ENCODE measurements around the gene CEP57L1.
"Not testable (repeated sequence)": the region's sequence is repeated elsewhere in the genome, so short reads cannot be mapped to it uniquely, and the experiment has no call there.

The CEP57L1 gene

DNA sequence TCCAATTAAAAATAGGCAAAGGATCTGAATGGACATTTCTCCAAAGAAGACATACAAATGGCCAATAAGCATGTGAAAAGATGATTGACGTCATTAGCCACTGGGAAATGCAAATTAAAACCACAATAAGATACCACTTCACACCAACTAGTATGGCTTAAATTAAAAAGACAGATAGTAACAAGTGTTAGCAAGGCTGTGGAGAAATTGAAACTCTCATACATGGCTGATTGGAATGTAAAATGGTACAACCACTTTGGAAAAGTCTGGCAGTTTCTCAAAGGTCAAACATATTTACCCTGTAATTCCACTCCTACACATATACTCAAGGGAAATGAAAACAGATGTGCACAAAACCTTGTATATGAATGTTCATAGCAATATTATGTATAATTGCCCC, 83.6 kb downstream of the CEP57L1 start:
- Histone ChIP-seq H3K36me3 (ENCODE audit: control insufficient read depth, insufficient read depth, low read length, severe bottlenecking) (no peaks in the 10 kb centered on the region), H3K27me3 (replicated peaks; ENCODE audit: control insufficient read depth, insufficient read depth, low read length) (no peaks in the 10 kb centered on the region), H3K4me1 (ENCODE audit: control insufficient read depth, insufficient read depth, low read length) (peaks cover 28% of the 10 kb centered on the region), H3K9me3 (ENCODE audit: control insufficient read depth, low read length) (no peaks in the 10 kb centered on the region), H3K4me3 (ENCODE audit: low read length) (no peak overlapping the region), H3K9ac (ENCODE audit: low read length) (no peak overlapping the region)
- no peak for DNase-seq (ENCODE audit: low read depth)

DNA sequence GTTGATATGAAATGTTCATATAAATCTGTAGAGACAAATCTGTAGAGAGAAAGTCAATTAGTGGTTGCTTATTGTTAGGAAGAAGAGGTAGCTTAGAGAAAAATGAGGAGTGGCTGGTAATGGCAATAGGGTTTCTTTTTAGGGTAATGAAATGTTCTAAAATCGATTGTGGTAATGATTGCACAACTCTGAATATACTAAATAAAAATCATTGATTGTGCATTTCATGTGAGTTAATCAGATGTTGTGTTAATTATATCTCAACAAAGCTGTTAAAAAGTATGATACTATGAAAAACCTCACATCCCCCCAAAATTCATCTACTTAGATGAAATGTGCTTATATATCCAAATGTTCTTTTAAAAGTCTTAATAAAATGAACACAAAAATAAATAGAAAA, 84.2 kb downstream of the CEP57L1 start:
- H3K9me3 ChIP-seq (ENCODE audit: control insufficient read depth, low read length): no peaks in the 10 kb centered on the region

DNA sequence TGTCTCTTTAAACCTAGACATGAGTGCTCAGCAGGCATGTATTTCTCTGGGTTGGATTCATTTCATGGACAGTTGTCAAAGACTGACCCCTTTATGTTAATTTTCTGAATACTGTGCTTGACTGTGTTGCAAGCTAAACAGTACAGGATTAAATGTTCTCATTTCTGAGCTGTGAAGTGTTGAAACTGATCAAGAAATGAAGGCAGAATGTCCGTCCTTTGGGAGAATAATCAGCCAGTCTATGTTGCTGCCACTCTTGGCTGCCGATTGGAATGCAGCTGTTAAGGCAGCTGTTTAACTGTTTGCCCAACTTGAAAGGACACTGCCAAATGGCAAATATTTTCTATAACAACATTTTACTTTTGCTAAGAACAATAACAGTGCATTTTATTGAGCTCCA, 87.3 kb downstream of the CEP57L1 start:
- Histone ChIP-seq H3K36me3 (ENCODE audit: control insufficient read depth, insufficient read depth, low read length, severe bottlenecking) (no peaks in the 10 kb centered on the region), H3K4me1 (ENCODE audit: control insufficient read depth, insufficient read depth, low read length) (peaks cover 13% of the 10 kb centered on the region), H3K9ac (ENCODE audit: low read length) (peak overlapping the region; percentile 31), H3K9me3 (ENCODE audit: control insufficient read depth, low read length) (no peaks in the 10 kb centered on the region), H3K4me3 (ENCODE audit: low read length) (peak overlapping the region; percentile 50), H3K27me3 (replicated peaks; ENCODE audit: control insufficient read depth, insufficient read depth, low read length) (no peaks in the 10 kb centered on the region)
- peak; percentile 15 for DNase-seq (ENCODE audit: low read depth)

More for the DNA sequence above, 84.2 kb downstream of the CEP57L1 start:
- Histone ChIP-seq H3K9ac (ENCODE audit: low read length) (no peak overlapping the region), H3K4me3 (ENCODE audit: low read length) (no peak overlapping the region), H3K4me1 (ENCODE audit: control insufficient read depth, insufficient read depth, low read length) (peaks cover 22% of the 10 kb centered on the region), H3K36me3 (ENCODE audit: control insufficient read depth, insufficient read depth, low read length, severe bottlenecking) (no peaks in the 10 kb centered on the region), H3K27me3 (replicated peaks; ENCODE audit: control insufficient read depth, insufficient read depth, low read length) (no peaks in the 10 kb centered on the region)
- no peak for DNase-seq (ENCODE audit: low read depth)

DNA sequence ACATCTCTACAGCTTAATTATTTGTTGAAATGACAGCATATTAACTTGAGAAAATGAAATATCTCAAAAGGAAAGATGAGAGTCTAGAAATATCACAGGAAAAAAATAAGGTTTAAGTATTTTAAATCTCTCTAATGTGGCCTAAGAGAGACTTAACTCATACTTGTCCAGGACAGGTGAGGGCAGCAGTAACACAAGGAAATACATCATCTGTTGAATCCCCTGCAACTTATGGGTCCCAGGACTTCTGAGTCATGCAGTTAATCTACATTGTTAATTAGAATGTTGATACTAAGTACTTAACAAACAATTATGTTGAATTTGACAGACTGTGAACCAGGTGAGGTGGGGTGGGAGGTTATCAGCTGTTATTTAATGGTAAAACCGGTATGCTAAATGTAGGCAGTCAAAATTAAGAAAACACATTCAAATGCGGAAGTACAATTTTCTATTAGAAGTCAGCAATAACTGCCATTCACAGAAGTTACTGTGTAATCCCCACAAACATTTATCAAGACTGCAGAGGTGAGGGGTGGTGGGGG, 87.9 kb downstream of the CEP57L1 start:
- H3K9me3 ChIP-seq (ENCODE audit: control insufficient read depth, low read length): no peaks in the 10 kb centered on the region
- H3K36me3 ChIP-seq (ENCODE audit: control insufficient read depth, insufficient read depth, low read length, severe bottlenecking): no peaks in the 10 kb centered on the region
- H3K9ac ChIP-seq (ENCODE audit: low read length): no peak overlapping the region
- peaks cover 13% of the 10 kb centered on the region for H3K4me1 ChIP-seq (ENCODE audit: control insufficient read depth, insufficient read depth, low read length)
- no peak overlapping the region for H3K4me3 ChIP-seq (ENCODE audit: low read length)
- no peaks in the 10 kb centered on the region for H3K27me3 ChIP-seq (replicated peaks; ENCODE audit: control insufficient read depth, insufficient read depth, low read length)
- no peak for DNase-seq (ENCODE audit: low read depth)

DNA sequence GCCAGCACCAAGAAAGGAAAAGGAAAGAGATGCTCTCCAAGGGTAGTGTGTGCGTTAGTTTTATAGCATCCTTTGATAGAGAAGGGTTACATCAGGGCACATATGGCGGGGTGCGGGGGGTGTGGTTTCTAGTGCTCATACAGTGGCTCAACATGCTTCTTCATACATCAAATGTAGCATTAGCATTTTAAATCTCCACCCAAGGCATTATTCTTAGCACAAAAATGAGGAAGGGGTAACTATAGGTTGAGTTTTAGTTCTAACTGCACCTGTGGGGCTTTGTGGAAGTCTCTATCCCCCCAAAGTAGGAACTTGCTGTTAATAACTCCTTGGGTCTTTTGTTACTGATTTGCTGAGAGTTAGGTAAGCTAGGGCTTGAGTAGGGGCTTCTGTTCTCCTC, 89.3 kb downstream of the CEP57L1 start:
- no peak overlapping the region for H3K9ac ChIP-seq (ENCODE audit: low read length)
- DNase-seq (ENCODE audit: low read depth): no peak
- no peaks in the 10 kb centered on the region for H3K27me3 ChIP-seq (replicated peaks; ENCODE audit: control insufficient read depth, insufficient read depth, low read length)
- no peaks in the 10 kb centered on the region for H3K36me3 ChIP-seq (ENCODE audit: control insufficient read depth, insufficient read depth, low read length, severe bottlenecking)
- H3K4me1 ChIP-seq (ENCODE audit: control insufficient read depth, insufficient read depth, low read length): peaks cover 13% of the 10 kb centered on the region
- H3K9me3 ChIP-seq (ENCODE audit: control insufficient read depth, low read length): no peaks in the 10 kb centered on the region
- H3K4me3 ChIP-seq (ENCODE audit: low read length): no peak overlapping the region

DNA sequence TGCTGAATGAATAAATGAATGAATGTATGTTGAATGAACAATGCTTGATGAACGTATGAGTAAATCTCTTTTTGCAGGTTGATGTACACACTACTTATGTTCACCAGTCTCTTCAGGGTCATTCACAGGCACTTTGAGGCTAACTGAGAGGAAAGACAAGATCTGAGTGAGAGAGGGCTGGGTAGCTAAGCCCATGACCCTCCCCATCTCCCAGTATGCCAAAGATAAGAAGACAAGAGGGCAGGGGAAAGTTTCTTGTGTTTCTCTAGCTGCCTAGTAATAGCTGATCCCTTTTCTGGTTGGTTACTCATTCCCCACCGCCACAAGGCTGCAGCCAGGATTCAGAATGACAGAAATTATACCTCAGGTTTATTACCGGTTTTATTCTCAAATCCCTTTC, 90.7 kb downstream of the CEP57L1 start:
- DNase-seq (ENCODE audit: low read depth): no peak
- Histone ChIP-seq H3K36me3 (ENCODE audit: control insufficient read depth, insufficient read depth, low read length, severe bottlenecking) (no peaks in the 10 kb centered on the region), H3K27me3 (replicated peaks; ENCODE audit: control insufficient read depth, insufficient read depth, low read length) (no peaks in the 10 kb centered on the region), H3K9me3 (ENCODE audit: control insufficient read depth, low read length) (peaks cover 3% of the 10 kb centered on the region), H3K9ac (ENCODE audit: low read length) (no peak overlapping the region), H3K4me1 (ENCODE audit: control insufficient read depth, insufficient read depth, low read length) (peaks cover 13% of the 10 kb centered on the region), H3K4me3 (ENCODE audit: low read length) (no peak overlapping the region)

DNA sequence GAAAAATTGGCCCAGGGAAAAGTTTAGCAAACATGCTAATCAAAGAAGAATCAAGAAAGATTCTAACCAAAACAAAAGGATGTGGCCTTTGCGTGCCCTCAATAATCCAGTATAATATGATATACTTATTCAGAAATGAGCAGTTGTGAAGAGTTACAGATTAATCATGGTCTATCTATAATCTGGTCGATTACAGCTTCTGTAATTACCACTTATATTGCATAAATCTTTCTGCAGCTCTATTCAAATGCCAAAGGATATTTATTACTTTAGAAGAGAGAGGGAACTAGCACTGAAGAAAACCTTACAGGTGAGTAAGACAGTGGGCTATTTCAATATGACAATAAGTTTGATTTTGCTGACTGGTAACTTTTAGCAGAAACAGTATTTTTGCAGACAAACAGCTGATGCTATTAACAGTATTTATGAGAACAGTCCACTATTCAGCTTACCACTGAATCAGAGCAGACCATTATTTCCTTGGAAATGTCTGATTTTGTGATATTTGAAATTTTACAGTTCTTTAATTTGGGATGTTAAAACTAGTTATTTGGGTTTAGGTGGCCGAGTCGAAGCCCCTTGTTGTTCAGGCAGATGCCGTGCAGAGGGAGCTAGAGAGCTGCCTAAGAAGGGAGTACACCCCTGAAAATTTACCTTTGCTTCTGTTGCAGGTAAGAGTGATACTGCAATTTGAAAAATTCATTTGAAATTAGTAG, 92.2 kb downstream of the CEP57L1 start:
- H3K4me3 ChIP-seq (ENCODE audit: low read length): no peak overlapping the region
- peak; percentile 70 for DNase-seq (ENCODE audit: low read depth)
- H3K27me3 ChIP-seq (replicated peaks; ENCODE audit: control insufficient read depth, insufficient read depth, low read length): no peaks in the 10 kb centered on the region
- H3K36me3 ChIP-seq (ENCODE audit: control insufficient read depth, insufficient read depth, low read length, severe bottlenecking): no peaks in the 10 kb centered on the region
- peaks cover 6% of the 10 kb centered on the region for H3K4me1 ChIP-seq (ENCODE audit: control insufficient read depth, insufficient read depth, low read length)
- H3K9me3 ChIP-seq (ENCODE audit: control insufficient read depth, low read length): peaks cover 7% of the 10 kb centered on the region
- H3K9ac ChIP-seq (ENCODE audit: low read length): no peak overlapping the region

DNA sequence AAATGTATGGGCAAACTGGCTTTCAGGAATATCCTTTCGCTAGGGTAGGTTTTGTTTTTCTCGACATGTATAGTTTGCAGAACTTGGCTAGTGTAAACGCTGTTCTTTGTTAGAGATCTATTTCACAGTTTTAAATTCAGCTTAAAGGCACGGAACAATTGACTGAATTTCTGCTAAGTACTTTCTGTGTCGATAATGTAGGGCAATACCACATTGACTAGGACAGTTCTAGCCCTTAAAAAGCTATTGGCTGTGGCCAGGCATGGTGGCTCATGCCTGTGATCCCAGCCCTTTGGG, 92.8 kb downstream of the CEP57L1 start:
- no peak overlapping the region for H3K9ac ChIP-seq (ENCODE audit: low read length)
- DNase-seq (ENCODE audit: low read depth): no peak
- no peaks in the 10 kb centered on the region for H3K36me3 ChIP-seq (ENCODE audit: control insufficient read depth, insufficient read depth, low read length, severe bottlenecking)
- no peak overlapping the region for H3K4me3 ChIP-seq (ENCODE audit: low read length)
- H3K27me3 ChIP-seq (replicated peaks; ENCODE audit: control insufficient read depth, insufficient read depth, low read length): no peaks in the 10 kb centered on the region
- H3K9me3 ChIP-seq (ENCODE audit: control insufficient read depth, low read length): peaks cover 7% of the 10 kb centered on the region
- H3K4me1 ChIP-seq (ENCODE audit: control insufficient read depth, insufficient read depth, low read length): peaks cover 2% of the 10 kb centered on the region

DNA sequence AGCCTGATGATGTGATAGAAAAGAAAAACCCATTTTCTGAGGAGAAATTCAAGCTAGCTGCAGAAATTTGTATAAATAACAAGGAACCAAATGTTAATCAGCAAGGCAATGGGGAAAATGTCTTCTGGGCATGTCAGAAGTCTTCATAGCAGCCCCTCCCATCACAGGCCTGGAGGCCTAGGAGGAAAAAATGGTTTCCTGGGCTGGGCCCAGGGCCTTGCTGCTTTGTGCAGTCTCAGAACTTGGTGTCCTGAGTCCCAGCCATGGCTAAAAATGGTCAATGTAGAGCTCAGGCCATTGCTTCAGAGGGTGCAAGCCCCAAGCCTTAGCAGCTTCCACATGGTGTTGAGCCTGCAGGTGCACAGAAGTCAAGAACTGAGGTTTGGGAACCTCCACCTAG, 96.1 kb downstream of the CEP57L1 start:
- H3K9ac ChIP-seq (ENCODE audit: low read length); H3K27me3 ChIP-seq (replicated peaks; ENCODE audit: control insufficient read depth, insufficient read depth, low read length); H3K4me3 ChIP-seq (ENCODE audit: low read length); H3K4me1 ChIP-seq (ENCODE audit: control insufficient read depth, insufficient read depth, low read length); H3K36me3 ChIP-seq (ENCODE audit: control insufficient read depth, insufficient read depth, low read length, severe bottlenecking); H3K9me3 ChIP-seq (ENCODE audit: control insufficient read depth, low read length); DNase-seq (ENCODE audit: low read depth): not testable (repeated sequence)

DNA sequence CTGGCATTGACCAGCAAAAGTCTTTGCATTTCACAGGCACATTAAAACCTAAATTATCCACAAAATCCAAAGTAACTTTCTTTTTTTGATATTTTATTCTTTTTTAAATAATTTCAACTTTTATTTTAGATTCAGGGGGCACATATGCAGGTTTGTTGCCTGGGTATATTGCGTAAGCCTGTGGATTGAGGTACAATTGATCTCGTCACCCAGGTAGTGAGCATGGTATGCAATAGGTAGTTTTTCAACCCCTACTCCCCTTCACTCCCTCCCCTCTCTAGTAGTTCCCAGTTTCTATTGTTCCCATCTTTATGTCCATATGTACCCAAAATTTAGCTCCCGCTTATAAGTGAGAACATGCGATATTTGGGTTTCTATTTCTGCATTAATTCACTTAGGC, 97.6 kb downstream of the CEP57L1 start:
- H3K9me3 ChIP-seq (ENCODE audit: control insufficient read depth, low read length): peaks cover 7% of the 10 kb centered on the region
- no peak for DNase-seq (ENCODE audit: low read depth)

DNA sequence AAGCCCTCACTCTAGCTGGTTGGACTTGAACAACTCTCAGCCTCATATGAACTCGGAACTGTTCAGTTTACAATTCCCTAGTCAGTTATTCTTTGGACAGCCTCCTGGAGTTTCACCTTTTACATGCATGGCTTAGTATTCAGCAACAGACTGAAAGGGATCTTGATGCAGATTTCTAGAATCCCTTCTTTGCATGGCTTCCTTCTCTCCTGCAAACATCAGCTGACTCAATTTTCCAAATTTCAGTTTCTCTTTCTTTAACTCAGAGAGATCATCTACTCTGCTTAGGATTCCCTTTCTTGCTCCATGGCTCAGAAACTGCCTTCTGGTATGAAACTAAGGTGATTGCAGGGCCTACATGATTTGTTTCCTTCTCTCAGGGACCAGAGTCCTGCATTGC, 99.6 kb downstream of the CEP57L1 start:
- Histone ChIP-seq H3K4me1 (ENCODE audit: control insufficient read depth, insufficient read depth, low read length) (peaks cover 10% of the 10 kb centered on the region), H3K4me3 (ENCODE audit: low read length) (peak overlapping the region; percentile 17), H3K36me3 (ENCODE audit: control insufficient read depth, insufficient read depth, low read length, severe bottlenecking) (no peaks in the 10 kb centered on the region), H3K9me3 (ENCODE audit: control insufficient read depth, low read length) (peaks cover 7% of the 10 kb centered on the region), H3K27me3 (replicated peaks; ENCODE audit: control insufficient read depth, insufficient read depth, low read length) (no peaks in the 10 kb centered on the region), H3K9ac (ENCODE audit: low read length) (peak overlapping the region; percentile 29)
- DNase-seq (ENCODE audit: low read depth): no peak

More for the DNA sequence above, 97.6 kb downstream of the CEP57L1 start:
- Histone ChIP-seq H3K9ac (ENCODE audit: low read length) (no peak overlapping the region), H3K27me3 (replicated peaks; ENCODE audit: control insufficient read depth, insufficient read depth, low read length) (no peaks in the 10 kb centered on the region), H3K36me3 (ENCODE audit: control insufficient read depth, insufficient read depth, low read length, severe bottlenecking) (no peaks in the 10 kb centered on the region), H3K4me3 (ENCODE audit: low read length) (no peak overlapping the region), H3K4me1 (ENCODE audit: control insufficient read depth, insufficient read depth, low read length) (peaks cover 10% of the 10 kb centered on the region)

DNA sequence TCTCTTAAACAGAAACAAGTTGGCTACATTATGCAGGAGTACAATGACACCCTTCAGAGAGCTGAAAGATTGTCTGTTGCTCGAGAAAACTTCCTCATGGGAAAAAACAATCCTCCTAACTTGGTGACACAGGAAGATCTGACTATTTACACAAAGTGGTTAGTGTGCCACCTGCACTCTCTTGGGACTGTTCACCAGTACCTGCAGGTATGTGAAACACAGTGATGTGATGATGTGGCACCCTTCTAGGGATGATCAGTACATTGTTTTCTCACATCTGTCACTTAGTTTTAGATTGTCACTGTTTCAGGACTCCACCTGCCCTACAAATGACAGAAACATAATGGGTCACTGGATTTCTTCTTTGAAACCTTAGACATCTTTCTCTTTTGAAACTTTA, 101.8 kb downstream of the CEP57L1 start:
- Histone ChIP-seq H3K27me3 (replicated peaks; ENCODE audit: control insufficient read depth, insufficient read depth, low read length) (no peaks in the 10 kb centered on the region), H3K9ac (ENCODE audit: low read length) (no peak overlapping the region), H3K4me1 (ENCODE audit: control insufficient read depth, insufficient read depth, low read length) (peaks cover 10% of the 10 kb centered on the region), H3K4me3 (ENCODE audit: low read length) (no peak overlapping the region), H3K9me3 (ENCODE audit: control insufficient read depth, low read length) (no peaks in the 10 kb centered on the region), H3K36me3 (ENCODE audit: control insufficient read depth, insufficient read depth, low read length, severe bottlenecking) (no peaks in the 10 kb centered on the region)
- DNase-seq (ENCODE audit: low read depth): no peak

Data from adipocyte (in vitro differentiated cells).